NCI-H69 (cell line): Measurements from ENCODE around the gene ADORA2B.
"Not testable (repeated sequence)": the region's sequence is repeated elsewhere in the genome, so short reads cannot be mapped to it uniquely, and the experiment has no call there.

Experiments
- DNase-seq: peaks from one replicate; lab custom pipeline; 2025; lab: John Stamatoyannopoulos, UW

The ADORA2B gene

GRCh38 chr17:15954222-15954621 lies 9.3 kb downstream of the ADORA2B start:
- DNase-seq = no peak

- DNase-seq = peak; percentile 3
Observed at GRCh38 chr17:15955793-15956541, 11.0 kb downstream of the ADORA2B start.

- no peak for DNase-seq
Observed at GRCh38 chr17:15957206-15957605, 12.3 kb downstream of the ADORA2B start.

GRCh38 chr17:15957608-15958307 lies 12.8 kb downstream of the ADORA2B start:
- DNase-seq = peak; percentile 14

- DNase-seq = no peak
Observed at GRCh38 chr17:15958484-15958854, 13.5 kb downstream of the ADORA2B start.

- no peak for DNase-seq
Observed at GRCh38 chr17:15963670-15964110, 18.8 kb downstream of the ADORA2B start.

- peak; percentile 29 for DNase-seq
Observed at GRCh38 chr17:15965528-15965927, 20.6 kb downstream of the ADORA2B start.

GRCh38 chr17:15966183-15966878 lies 21.4 kb downstream of the ADORA2B start:
- peak; percentile 71 for DNase-seq

- DNase-seq = peak; percentile 35
Observed at GRCh38 chr17:15966879-15967248, 21.9 kb downstream of the ADORA2B start.

- no peak for DNase-seq
Observed at GRCh38 chr17:15967706-15968399, 22.9 kb downstream of the ADORA2B start.

- DNase-seq = no peak
Observed at GRCh38 chr17:15969463-15969862, 24.5 kb downstream of the ADORA2B start.

- DNase-seq = no peak
Observed at GRCh38 chr17:15970500-15970899, 25.6 kb downstream of the ADORA2B start.

GRCh38 chr17:15971098-15971678 lies 26.3 kb downstream of the ADORA2B start:
- DNase-seq = no peak

GRCh38 chr17:15971882-15972281 lies 27.0 kb downstream of the ADORA2B start:
- no peak for DNase-seq

GRCh38 chr17:15972497-15972951 lies 27.6 kb downstream of the ADORA2B start:
- DNase-seq = no peak

GRCh38 chr17:15973016-15973415 lies 28.1 kb downstream of the ADORA2B start:
- no peak for DNase-seq

- no peak for DNase-seq
Observed at GRCh38 chr17:15973834-15974233, 28.9 kb downstream of the ADORA2B start.

GRCh38 chr17:15977894-15978293 lies 33.0 kb downstream of the ADORA2B start:
- DNase-seq = no peak

- DNase-seq = no peak
Observed at GRCh38 chr17:15978606-15979005, 33.7 kb downstream of the ADORA2B start.

- DNase-seq = not testable (repeated sequence)
Observed at GRCh38 chr17:15979013-15979412, 34.1 kb downstream of the ADORA2B start.

- DNase-seq = no peak
Observed at GRCh38 chr17:15981208-15981607, 36.3 kb downstream of the ADORA2B start.
